Cardiac muscle cell (in vitro differentiated cells and primary cell): Measurements from ENCODE around the gene ANKRD18B. TPM values are rescaled to one million over a fixed set of nuclear protein-coding genes. Genes with fewer than 3 reads are reported as not detected.
"Not testable (repeated sequence)": the region's sequence is repeated elsewhere in the genome, so short reads cannot be mapped to it uniquely, and the experiment has no call there.

Experiments used
- DNase-seq, 2 donors: peaks; one replicate each; pipeline versions ENCODE4 v3.0.0 to v3.0.0-alpha.2; 2010 to 2017; ENCODE audit warnings: low read depth in 1 of 2, low spot score in 1 of 2
- H3K27ac ChIP-seq: fragments of 200-600 bp; sonication (generic); 2 replicates; pipeline ENCODE4 v1.5.1; 2016
- H3K27me3 ChIP-seq: fragments of 200-600 bp; sonication (generic); 2 replicates; pipeline ENCODE4 v1.6.0; 2016; ENCODE audit warnings: control low read depth
- H3K36me3 ChIP-seq: fragments of 200-600 bp; sonication (generic); 2 replicates; pipeline ENCODE4 v1.5.1; 2016; ENCODE audit warnings: control low read depth
- H3K4me1 ChIP-seq: fragments of 200-600 bp; sonication (generic); 2 replicates; pipeline ENCODE4 v1.8.1; 2017; ENCODE audit warnings: low read depth, mild to moderate bottlenecking, mixed run types
- H3K4me3 ChIP-seq: fragments of 200-600 bp; sonication (generic); 2 replicates; pipeline ENCODE4 v1.5.1; 2016; ENCODE audit warnings: mild to moderate bottlenecking
- H3K9me3 ChIP-seq: fragments of 200-600 bp; sonication (generic); 2 replicates; pipeline ENCODE4 v1.5.1; 2017; ENCODE audit warnings: low read depth, mild to moderate bottlenecking, control low read depth
- polyA plus RNA-seq: library from polyadenylated mRNA; unstranded; fragments of >200 nt; fragmentation: Nextera tagmentation; extraction: Ambion mirVana; gene quantifications from 2 replicates; pipeline ENCODE4 v1.2.1, GENCODE V29; 2016
- total RNA-seq: library from RNA; depleted of rRNA; stranded (reverse); fragments of >200 nt; gene quantifications from 2 replicates; pipeline ENCODE4 v1.2.3, GENCODE V29; 2016
- TF ChIP-seq, protein P1 (sequence below): IDR thresholded peaks from 2 replicates; pipeline ENCODE4 v1.5.1; 2012; ENCODE audit warnings: low read depth, mild to moderate bottlenecking, low read length

The ANKRD18B gene
- total and polyA plus RNA-seq, 2 experiments from 2014 or later, result 0.80 to 1.8 TPM

GRCh38 chr9:33517373-33517772, 6.7 kb upstream of the ANKRD18B start:
- H3K4me1 ChIP-seq, result no peaks in the 10 kb centered on the region
- peak; percentile 39 to 66 for DNase-seq
- H3K4me3 ChIP-seq, result no peak overlapping the region
- TF ChIP-seq, protein P1, sequence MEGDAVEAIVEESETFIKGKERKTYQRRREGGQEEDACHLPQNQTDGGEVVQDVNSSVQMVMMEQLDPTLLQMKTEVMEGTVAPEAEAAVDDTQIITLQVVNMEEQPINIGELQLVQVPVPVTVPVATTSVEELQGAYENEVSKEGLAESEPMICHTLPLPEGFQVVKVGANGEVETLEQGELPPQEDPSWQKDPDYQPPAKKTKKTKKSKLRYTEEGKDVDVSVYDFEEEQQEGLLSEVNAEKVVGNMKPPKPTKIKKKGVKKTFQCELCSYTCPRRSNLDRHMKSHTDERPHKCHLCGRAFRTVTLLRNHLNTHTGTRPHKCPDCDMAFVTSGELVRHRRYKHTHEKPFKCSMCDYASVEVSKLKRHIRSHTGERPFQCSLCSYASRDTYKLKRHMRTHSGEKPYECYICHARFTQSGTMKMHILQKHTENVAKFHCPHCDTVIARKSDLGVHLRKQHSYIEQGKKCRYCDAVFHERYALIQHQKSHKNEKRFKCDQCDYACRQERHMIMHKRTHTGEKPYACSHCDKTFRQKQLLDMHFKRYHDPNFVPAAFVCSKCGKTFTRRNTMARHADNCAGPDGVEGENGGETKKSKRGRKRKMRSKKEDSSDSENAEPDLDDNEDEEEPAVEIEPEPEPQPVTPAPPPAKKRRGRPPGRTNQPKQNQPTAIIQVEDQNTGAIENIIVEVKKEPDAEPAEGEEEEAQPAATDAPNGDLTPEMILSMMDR, result peak; percentile 66
- H3K36me3 ChIP-seq, result no peaks in the 10 kb centered on the region
- peaks cover 10% of the 10 kb centered on the region for H3K27me3 ChIP-seq
- no peak overlapping the region for H3K27ac ChIP-seq
- no peaks in the 10 kb centered on the region for H3K9me3 ChIP-seq

- not testable (repeated sequence) for H3K4me3 ChIP-seq, H3K36me3 ChIP-seq, H3K27ac ChIP-seq, H3K4me1 ChIP-seq, H3K9me3 ChIP-seq
- peaks cover 17% of the 10 kb centered on the region for H3K27me3 ChIP-seq
- peak in 1 of 2 donors; percentile 63 for DNase-seq
Observed at GRCh38 chr9:33517934-33518577, 6.0 kb upstream of the ANKRD18B start.

DNA sequence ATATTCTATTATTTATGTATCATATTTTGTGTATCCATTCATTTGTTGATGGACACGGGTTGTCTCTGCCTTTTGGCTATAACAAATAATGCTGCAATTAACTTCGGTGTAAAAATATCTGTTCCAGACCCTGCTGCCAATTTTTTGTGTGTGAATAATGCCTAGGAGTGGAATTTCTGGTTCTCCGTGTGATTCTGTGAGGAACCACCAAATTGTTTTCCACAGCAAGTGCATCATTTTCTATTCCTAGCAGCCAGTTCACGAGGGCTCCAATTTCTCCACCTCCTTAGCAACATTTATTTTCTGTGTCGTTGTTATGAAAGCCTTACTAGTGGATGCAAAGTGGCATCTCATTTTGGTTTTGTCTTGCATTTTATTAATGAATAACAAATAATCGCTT, 2.2 kb upstream of the ANKRD18B start:
- not testable (repeated sequence) for H3K27ac ChIP-seq, DNase-seq, H3K9me3 ChIP-seq, H3K4me1 ChIP-seq, H3K4me3 ChIP-seq, H3K36me3 ChIP-seq
- H3K27me3 ChIP-seq, result peaks cover 51% of the 10 kb centered on the region

GRCh38 chr9:33524306-33524947, 376 bp downstream of the ANKRD18B start:
- Histone ChIP-seq H3K9me3 (no peaks in the 10 kb centered on the region), H3K27me3 (peaks cover 51% of the 10 kb centered on the region), H3K27ac (no peak overlapping the region), H3K36me3 (no peaks in the 10 kb centered on the region), H3K4me1 (no peaks in the 10 kb centered on the region), H3K4me3 (peak overlapping the region; percentile 32)
- TF ChIP-seq, protein P1, result no peak
- DNase-seq, result peak in 1 of 2 donors; percentile 8

DNA sequence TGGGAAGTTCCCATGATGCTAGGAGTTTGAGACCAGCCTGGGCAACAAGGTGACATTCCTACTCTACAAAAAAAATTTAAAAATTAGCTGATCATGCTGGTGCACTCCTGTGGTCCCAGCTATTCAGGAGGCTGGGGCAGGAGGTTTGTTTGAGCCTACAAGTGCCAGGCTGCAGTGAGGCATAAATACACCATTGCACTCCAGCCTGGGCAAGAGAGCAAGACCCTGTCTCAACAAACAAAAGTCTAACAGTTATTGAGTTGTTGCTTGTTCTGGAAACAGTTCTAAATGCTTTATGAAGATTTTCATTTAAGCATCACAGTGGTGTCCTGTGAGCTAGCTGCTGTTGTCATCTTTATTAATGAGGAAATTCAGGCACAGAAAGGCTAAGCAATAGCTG, 4.0 kb downstream of the ANKRD18B start:
- not testable (repeated sequence) for H3K4me3 ChIP-seq, H3K36me3 ChIP-seq, H3K9me3 ChIP-seq, DNase-seq, H3K27ac ChIP-seq, H3K4me1 ChIP-seq
- peaks cover 33% of the 10 kb centered on the region for H3K27me3 ChIP-seq

DNA sequence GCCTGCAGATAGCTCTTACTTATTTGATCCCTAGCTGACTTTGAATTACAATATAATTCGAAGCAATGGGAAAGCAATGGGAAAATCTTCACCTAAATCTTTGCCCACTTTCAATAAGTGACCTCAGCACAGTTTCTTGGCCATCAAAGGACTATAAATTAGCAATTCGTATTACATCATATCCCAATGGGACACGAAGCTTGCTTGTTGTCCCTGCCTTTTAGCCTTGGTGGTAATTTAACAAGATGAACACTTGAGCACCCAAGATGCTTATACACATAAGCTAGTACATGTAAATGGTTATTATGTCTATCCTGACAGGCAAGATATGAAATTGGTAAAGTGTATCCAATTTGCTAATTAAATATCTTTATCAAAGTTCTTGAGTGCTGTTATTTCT, 9.9 kb downstream of the ANKRD18B start:
- H3K9me3 ChIP-seq, H3K36me3 ChIP-seq, H3K4me3 ChIP-seq, H3K27ac ChIP-seq, DNase-seq, H3K27me3 ChIP-seq, H3K4me1 ChIP-seq: not testable (repeated sequence)

DNA sequence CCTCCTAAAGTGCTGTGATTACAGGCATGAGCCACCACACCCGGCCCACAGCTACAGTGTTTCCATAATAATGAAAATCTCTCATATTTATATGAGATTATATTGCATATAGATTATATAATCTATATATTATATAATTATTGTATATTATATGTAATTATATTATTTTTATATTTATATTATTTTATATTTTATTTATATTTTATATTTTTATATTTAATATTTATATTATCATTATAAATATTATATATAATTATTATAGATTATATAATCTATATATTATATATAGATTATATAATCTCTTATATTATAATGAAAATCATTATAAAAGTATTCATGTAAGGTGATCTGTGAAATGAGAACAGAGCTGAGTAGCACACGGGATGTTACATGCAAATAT, 11.5 kb downstream of the ANKRD18B start:
- no peaks in the 10 kb centered on the region for H3K27me3 ChIP-seq
- no peaks in the 10 kb centered on the region for H3K4me1 ChIP-seq
- TF ChIP-seq, protein P1, result no peak
- H3K9me3 ChIP-seq, result no peaks in the 10 kb centered on the region
- H3K36me3 ChIP-seq, result no peaks in the 10 kb centered on the region
- H3K4me3 ChIP-seq, result no peak overlapping the region
- no peak overlapping the region for H3K27ac ChIP-seq
- no peak for DNase-seq

DNA sequence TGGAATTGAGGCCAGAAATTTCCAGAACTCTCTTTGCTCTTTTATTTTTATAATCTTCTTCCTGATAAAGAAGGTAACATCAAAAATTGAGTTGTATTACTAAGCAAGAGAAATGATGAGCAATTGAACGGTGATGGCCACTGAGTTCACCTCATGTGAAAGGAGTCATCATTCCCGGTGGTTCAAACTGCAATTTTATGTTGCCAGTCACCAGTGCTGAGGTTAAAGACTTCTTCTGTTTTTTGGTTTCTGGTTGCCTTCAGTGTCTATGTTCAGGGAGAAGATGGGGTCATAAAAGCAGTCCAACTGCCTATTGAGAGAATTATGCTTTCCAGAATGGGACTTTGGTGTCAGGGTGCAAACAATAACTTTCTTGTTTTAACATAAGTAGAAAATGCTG, 19.4 kb downstream of the ANKRD18B start:
- H3K36me3 ChIP-seq, H3K27me3 ChIP-seq, H3K9me3 ChIP-seq, H3K4me1 ChIP-seq, H3K4me3 ChIP-seq, DNase-seq, H3K27ac ChIP-seq: not testable (repeated sequence)

GRCh38 chr9:33545715-33546114, 21.7 kb downstream of the ANKRD18B start:
- H3K4me1 ChIP-seq, H3K27me3 ChIP-seq, H3K36me3 ChIP-seq, H3K9me3 ChIP-seq, H3K27ac ChIP-seq, DNase-seq, H3K4me3 ChIP-seq: not testable (repeated sequence)

- H3K9me3 ChIP-seq, H3K27me3 ChIP-seq, H3K27ac ChIP-seq, DNase-seq, H3K36me3 ChIP-seq, H3K4me3 ChIP-seq, H3K4me1 ChIP-seq: not testable (repeated sequence)
Observed at GRCh38 chr9:33548816-33549215, 24.8 kb downstream of the ANKRD18B start.

GRCh38 chr9:33549418-33549817, 25.4 kb downstream of the ANKRD18B start:
- DNase-seq, H3K9me3 ChIP-seq, H3K27ac ChIP-seq, H3K27me3 ChIP-seq, H3K36me3 ChIP-seq, H3K4me1 ChIP-seq, H3K4me3 ChIP-seq: not testable (repeated sequence)
